IMR-90 (cell line): ENCODE results near the gene ZNF512.

Source experiments
- NFE2L2 ChIP-seq: fragments of 150-350 bp; IDR thresholded peaks from 2 replicates; pipeline ENCODE4 v1.6.1; 2016; ENCODE audit warnings: low read depth, mild to moderate bottlenecking, low read length
- POLR2A ChIP-seq: IDR thresholded peaks from 2 replicates; pipeline ENCODE4 v1.6.1; 2012; ENCODE audit warnings: mild to moderate bottlenecking, low read depth, low read length
- TF ChIP-seq, protein P1 (sequence below): conservative IDR thresholded peaks from 2 replicates; pipeline ENCODE4 v1.5.1; 2012; ENCODE audit warnings: mild to moderate bottlenecking, low read depth, low read length, improper control_type of control experiment

DNA sequence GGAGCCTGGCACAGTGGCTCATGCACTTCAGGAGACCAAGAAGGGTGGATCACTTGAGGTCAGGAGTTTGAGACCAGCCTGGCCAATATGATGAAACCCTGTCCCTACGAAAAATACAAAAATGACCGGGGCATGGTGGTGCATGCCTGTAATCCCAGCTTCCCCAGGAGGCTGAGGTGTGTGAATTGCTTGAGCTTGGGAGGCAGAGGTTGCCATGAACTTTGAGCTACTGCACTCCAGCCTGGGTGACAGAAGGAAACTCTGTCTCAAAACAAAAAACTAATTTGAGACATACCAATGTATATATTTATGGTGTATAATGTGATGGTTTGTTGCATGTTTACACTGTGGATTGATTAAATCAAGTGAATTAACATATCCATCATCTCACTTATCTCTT is 21.8 kb upstream of the ZNF512 start:
- TF ChIP-seq, protein P1, sequence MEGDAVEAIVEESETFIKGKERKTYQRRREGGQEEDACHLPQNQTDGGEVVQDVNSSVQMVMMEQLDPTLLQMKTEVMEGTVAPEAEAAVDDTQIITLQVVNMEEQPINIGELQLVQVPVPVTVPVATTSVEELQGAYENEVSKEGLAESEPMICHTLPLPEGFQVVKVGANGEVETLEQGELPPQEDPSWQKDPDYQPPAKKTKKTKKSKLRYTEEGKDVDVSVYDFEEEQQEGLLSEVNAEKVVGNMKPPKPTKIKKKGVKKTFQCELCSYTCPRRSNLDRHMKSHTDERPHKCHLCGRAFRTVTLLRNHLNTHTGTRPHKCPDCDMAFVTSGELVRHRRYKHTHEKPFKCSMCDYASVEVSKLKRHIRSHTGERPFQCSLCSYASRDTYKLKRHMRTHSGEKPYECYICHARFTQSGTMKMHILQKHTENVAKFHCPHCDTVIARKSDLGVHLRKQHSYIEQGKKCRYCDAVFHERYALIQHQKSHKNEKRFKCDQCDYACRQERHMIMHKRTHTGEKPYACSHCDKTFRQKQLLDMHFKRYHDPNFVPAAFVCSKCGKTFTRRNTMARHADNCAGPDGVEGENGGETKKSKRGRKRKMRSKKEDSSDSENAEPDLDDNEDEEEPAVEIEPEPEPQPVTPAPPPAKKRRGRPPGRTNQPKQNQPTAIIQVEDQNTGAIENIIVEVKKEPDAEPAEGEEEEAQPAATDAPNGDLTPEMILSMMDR, result no peak
- TF ChIP-seq NFE2L2 (no peak), POLR2A (no peak)
